GM12878 (cell line): ENCODE measurements around the gene VCL. TPM values are rescaled to one million over a fixed set of nuclear protein-coding genes. Genes with fewer than 3 reads are reported as not detected.
A peak's percentile ranks its signal among the peaks of the same experiment; 100 is the strongest.

Experiments used
- ATAC-seq: fragments of 200-7000 bp; cut with Tn5 transposase; 3 replicates; pipeline ENCODE4 v1.9.1; 2020; ENCODE audit warnings: mild to moderate bottlenecking, moderate library complexity
- BruUV-seq: library from RNA; stranded (reverse); fragments of 400-500 nt; replicated peaks from 2 replicates; lab custom pipeline; 2021; lab: Mats Ljungman, UMichigan
- CTCF ChIA-PET: fragments of 300-600 bp; sonication (Branson Sonifier 250); formaldehyde crosslinking; extraction: SDS; loops from one replicate; lab custom pipeline; 2021; ENCODE audit warnings: inconsistent platforms; lab: Yijun Ruan, JAX
- POLR2A ChIA-PET: fragments of 350-600 bp; formaldehyde crosslinking; extraction: SDS; loops from one replicate; lab custom pipeline; 2021; ENCODE audit warnings: inconsistent platforms; lab: Charles Lee
- RAD21 ChIA-PET: fragments of 300-600 bp; sonication (Branson Sonifier 250); formaldehyde crosslinking; loops from one replicate; lab custom pipeline; 2023; ENCODE audit warnings: antibody characterized with exemption; ENCODE audit not compliant: unreplicated experiment; lab: Charles Lee
- SMC1A ChIA-PET: fragments of 300-600 bp; sonication (Branson Sonifier 250); formaldehyde crosslinking; loops from one replicate; lab custom pipeline; 2023; ENCODE audit not compliant: unreplicated experiment, uncharacterized antibody; lab: Charles Lee
- DNase-seq: peaks from one replicate; pipeline ENCODE4 v3.0.0-alpha.2; 2011; ENCODE audit warnings: low read depth, low spot score
- FAIRE-seq: peaks from 3 replicates; lab custom pipeline; 2011; peaks lifted over from hg19 to GRCh38; lab: Jason Lieb, UNC
- H2AFZ ChIP-seq: 2 replicates; pipeline ENCODE4 v1.6.0; 2011; ENCODE audit warnings: low read depth, low read length, control low read depth; ENCODE audit not compliant: control insufficient read depth
- H3K27ac ChIP-seq: 2 replicates; pipeline ENCODE4 v1.5.1; 2011; ENCODE audit warnings: control low read depth; ENCODE audit not compliant: control insufficient read depth, insufficient read depth
- H3K27me3 ChIP-seq, 2 experiments: replicated peaks in 1 of 2; 2 replicates each; pipeline versions ENCODE4 v1.6.0 to v1.6.1; 2011; ENCODE audit warnings: low read length in 1 of 2; ENCODE audit not compliant: control insufficient read depth in 2 of 2, insufficient read depth in 2 of 2
- H3K36me3 ChIP-seq, 2 experiments: 2 replicates each; pipeline ENCODE4 v1.5.1; 2011; ENCODE audit warnings: low read length in 1 of 2; ENCODE audit not compliant: control insufficient read depth in 2 of 2, insufficient read depth in 2 of 2
- H3K4me1 ChIP-seq: 2 replicates; pipeline ENCODE4 v1.6.1; 2011; ENCODE audit warnings: mild to moderate bottlenecking, low read length, moderate library complexity, mixed read lengths; ENCODE audit not compliant: control insufficient read depth, insufficient read depth
- H3K4me2 ChIP-seq: 2 replicates; pipeline ENCODE4 v1.6.0; 2011; ENCODE audit warnings: control low read depth; ENCODE audit not compliant: control insufficient read depth, insufficient read depth
- H3K4me3 ChIP-seq: fragments of 200-600 bp; sonication (generic); 2 replicates; pipeline ENCODE4 v1.5.1; 2016
- H3K79me2 ChIP-seq: 2 replicates; pipeline ENCODE4 v1.6.0; 2011; ENCODE audit warnings: low read length; ENCODE audit not compliant: control insufficient read depth, insufficient read depth
- H3K9ac ChIP-seq: 2 replicates; pipeline ENCODE4 v1.8.0; 2011; ENCODE audit warnings: low read length, control low read depth, mixed read lengths; ENCODE audit not compliant: control insufficient read depth, insufficient read depth
- H3K9me3 ChIP-seq: replicated peaks from 3 replicates; pipeline ENCODE4 v1.5.1; 2011; ENCODE audit warnings: mild to moderate bottlenecking, low read length; ENCODE audit not compliant: control insufficient read depth, insufficient read depth
- H4K20me1 ChIP-seq: 2 replicates; pipeline ENCODE4 v1.6.0; 2011; ENCODE audit not compliant: control insufficient read depth, insufficient read depth
- ATF2 ChIP-seq: IDR thresholded peaks from 2 replicates; pipeline ENCODE4 v1.6.1; 2012; ENCODE audit warnings: low read length, inconsistent platforms
- BCLAF1 ChIP-seq: fragments of 450-650 bp; IDR thresholded peaks from 2 replicates; pipeline ENCODE4 v1.6.1; 2017; ENCODE audit warnings: antibody characterized with exemption, mild to moderate bottlenecking, moderate library complexity
- ESRRA ChIP-seq: IDR thresholded peaks from 2 replicates; pipeline ENCODE4 v1.6.1; 2012; ENCODE audit warnings: mild to moderate bottlenecking, low read length, improper control_type of control experiment
- GATAD2B ChIP-seq: fragments of 450-650 bp; conservative IDR thresholded peaks from 2 replicates; pipeline ENCODE4 v1.6.1; 2017; ENCODE audit warnings: low read depth, mild to moderate bottlenecking, moderate library complexity
- HDAC2 ChIP-seq: fragments of 200-600 bp; sonication (generic); IDR thresholded peaks from 2 replicates; pipeline ENCODE4 v1.6.1; 2017
- IKZF1 ChIP-seq: fragments of 450-650 bp; conservative IDR thresholded peaks from 2 replicates; pipeline ENCODE4 v1.6.1; 2017; ENCODE audit warnings: antibody characterized with exemption, mild to moderate bottlenecking
- IRF3 ChIP-seq: fragments of 450-650 bp; IDR thresholded peaks from 2 replicates; pipeline ENCODE4 v1.6.1; 2014; ENCODE audit warnings: mild to moderate bottlenecking
- IRF4 ChIP-seq: IDR thresholded peaks from 2 replicates; pipeline ENCODE4 v1.6.1; 2011; ENCODE audit warnings: low read depth, low read length
- KAT2A ChIP-seq: conservative IDR thresholded peaks from 2 replicates; pipeline ENCODE4 v1.6.1; 2011; ENCODE audit warnings: low read depth, low read length; ENCODE audit not compliant: control insufficient read depth
- MTA3 ChIP-seq: IDR thresholded peaks from 2 replicates; pipeline ENCODE4 v1.6.1; 2012; ENCODE audit warnings: low read length, inconsistent platforms, borderline replicate concordance
- PAX5 ChIP-seq: IDR thresholded peaks from 2 replicates; pipeline ENCODE4 v1.6.1; 2011; ENCODE audit warnings: low read depth, low read length, borderline replicate concordance
- RELB ChIP-seq: fragments of 450-650 bp; IDR thresholded peaks from 2 replicates; pipeline ENCODE4 v1.6.1; 2017; ENCODE audit warnings: low read depth, mild to moderate bottlenecking, moderate library complexity
- RFX5 ChIP-seq: IDR thresholded peaks from 2 replicates; pipeline ENCODE4 v1.6.1; 2011; ENCODE audit warnings: low read depth, low read length, improper control_type of control experiment
- RUNX3 ChIP-seq: IDR thresholded peaks from 2 replicates; pipeline ENCODE4 v1.6.1; 2012; ENCODE audit warnings: low read length, inconsistent platforms
- SIX5 ChIP-seq: IDR thresholded peaks from 2 replicates; pipeline ENCODE4 v1.6.1; 2011; ENCODE audit warnings: mild to moderate bottlenecking, low read depth, low read length, moderate library complexity; ENCODE audit not compliant: severe bottlenecking
- TBL1XR1 ChIP-seq: IDR thresholded peaks from 2 replicates; pipeline ENCODE4 v1.6.1; 2012; ENCODE audit warnings: low read depth, low read length, improper control_type of control experiment
- WRNIP1 ChIP-seq: IDR thresholded peaks from 2 replicates; pipeline ENCODE4 v1.6.1; 2011; ENCODE audit warnings: low read depth, low read length, improper control_type of control experiment, borderline replicate concordance
- YY1 ChIP-seq: IDR thresholded peaks from 2 replicates; pipeline ENCODE4 v1.6.1; 2011; ENCODE audit warnings: low read depth, mild to moderate bottlenecking, low read length
- ZBED1 ChIP-seq: IDR thresholded peaks from 2 replicates; pipeline ENCODE4 v1.6.1; 2016; ENCODE audit warnings: borderline replicate concordance
- WGBS: methylation state at CpG from one replicate; pipeline ENCODE4 v1.1.6; 2016; ENCODE audit warnings: low lambda C conversion rate; ENCODE audit not compliant: insufficient replicate concordance, insufficient coverage; ENCODE audit errors: missing lambda C conversion rate; 5-methylcytosine and 5-hydroxymethylcytosine counted together
- in situ Hi-C: fragments of 300-500 bp; cut with MboI; formaldehyde crosslinking; loops from 9 replicates; pipeline ENCODE4 v1.14.3; 2018; ENCODE audit warnings: mixed read lengths
- intact Hi-C: fragments of 100-400 bp; cut with micrococcal nuclease; formaldehyde crosslinking; loops from one replicate; pipeline ENCODE4 v1.14.2; 2022; ENCODE audit not compliant: unreplicated experiment
- polyA plus RNA-seq, 11 experiments: library from polyadenylated mRNA; depleted of rRNA in 4 of 11; unstranded in 6 of 11; stranded (reverse) in 5 of 11; fragments of >200 nt; fragmentation: Nextera tagmentation in 4 of 11; fragmentation: Illumina TruSeq in 1 of 11; extraction: Ambion mirVana in 4 of 11; extraction: Trizol in 1 of 11; gene quantifications; 1 replicate in 1 of 11; 2 replicates in 10 of 11; pipeline versions ENCODE4 v1.2.1 to v1.2.3, GENCODE V29; 2011 to 2016; ENCODE audit warnings: inconsistent platforms in 2 of 11, missing spikeins in 2 of 11, low read depth in 1 of 11
- total RNA-seq, 4 experiments: library from RNA; depleted of rRNA in 3 of 4; stranded (reverse); fragments of >200 nt in 3 of 4; fragmentation: Illumina TruSeq in 1 of 4; extraction: Trizol in 1 of 4; gene quantifications; 2 replicates each; pipeline versions ENCODE4 v1.2.1 to v1.2.3, GENCODE V29; 2013 to 2021

The VCL gene
- total and polyA plus RNA-seq, 10 of the 15 experiments (the other 5 are each of a cell fraction or from before 2014, with no cell fraction given) = 6.7 to 54.6 (median 24.3) TPM

GRCh38 chr10:74117738-74118137 is 119.8 kb downstream of the VCL start:
- H3K4me3 ChIP-seq = no peak overlapping the region
- ChIA-PET POLR2A (interaction anchor here (0.5 kb wide), 1 partner anchor 228 kb away, joined by 4 read pairs; no protein-coding TSS in a partner anchor), SMC1A (interaction anchor here (1.0 to 1.6 kb wide), 5 partner anchors 36 to 177 kb away, joined by 3 to 6 read pairs (median 4); no protein-coding TSS in a partner anchor), CTCF (interaction anchor here (1.0 to 1.7 kb wide), 3 partner anchors 8 to 96 kb away, joined by 4 to 9 read pairs (median 6); no protein-coding TSS in a partner anchor), RAD21 (interaction anchor here (0.8 to 1.5 kb wide), 6 partner anchors 13 to 232 kb away, joined by 3 to 5 read pairs (median 3); no protein-coding TSS in a partner anchor)
- no peak overlapping the region for H2AFZ ChIP-seq
- DNase-seq = peak; percentile 27
- H3K9ac ChIP-seq = no peak overlapping the region
- intact Hi-C loops (loop anchor here (5.0 kb wide), 1 partner anchor 115 kb away; no protein-coding TSS in a partner anchor), in situ Hi-C loops (no loop called here)
- FAIRE-seq = no peak
- BruUV-seq = no TSS peak
- H3K4me1 ChIP-seq = peaks cover 10% of the 10 kb centered on the region
- H3K27ac ChIP-seq = peak overlapping the region; percentile 45
- WGBS = 55% methylated on average over 4 of the region's 4 CpGs
- H3K36me3 ChIP-seq = peaks cover 10 to 44% of the 10 kb centered on the region in 2 experiments
- H4K20me1 ChIP-seq = no peaks in the 10 kb centered on the region
- H3K27me3 ChIP-seq = no peaks in the 10 kb centered on the region
- peak overlapping the region; percentile 13; the same call in 1 of the 2 replicates for H3K4me2 ChIP-seq
- ATAC-seq = peak; percentile 90
- H3K79me2 ChIP-seq = no peaks in the 10 kb centered on the region
- no peaks in the 10 kb centered on the region for H3K9me3 ChIP-seq
- TF ChIP-seq HDAC2 (no peak), TBL1XR1 (no peak), RELB (0 out of 2 replicates have a peak, but pooled peaks have one; percentile 36), WRNIP1 (no peak), RUNX3 (peak; percentile 67), RFX5 (no peak), ESRRA (no peak), ZBED1 (no peak), KAT2A (no peak), IRF3 (no peak), PAX5 (no peak), ATF2 (0 out of 2 replicates have a peak, but pooled peaks have one; percentile 10), BCLAF1 (no peak), IRF4 (no peak), GATAD2B (no peak), SIX5 (no peak), IKZF1 (peak; percentile 35; the same call in 1 of the 2 replicates), YY1 (peak; percentile 43; the same call in 1 of the 2 replicates), MTA3 (no peak)
